NCI-H2196 treated with DMSO at 0.1 percent for 48 hours (cell line): ENCODE data around the gene SGSM2.
A peak's percentile ranks its signal among the peaks of the same experiment; 100 is the strongest.

Experiments used
- DNase-seq: peaks from one replicate; lab custom pipeline; 2025; ENCODE audit not compliant: unreplicated experiment; lab: John Stamatoyannopoulos, UW

Gene SGSM2

DNA sequence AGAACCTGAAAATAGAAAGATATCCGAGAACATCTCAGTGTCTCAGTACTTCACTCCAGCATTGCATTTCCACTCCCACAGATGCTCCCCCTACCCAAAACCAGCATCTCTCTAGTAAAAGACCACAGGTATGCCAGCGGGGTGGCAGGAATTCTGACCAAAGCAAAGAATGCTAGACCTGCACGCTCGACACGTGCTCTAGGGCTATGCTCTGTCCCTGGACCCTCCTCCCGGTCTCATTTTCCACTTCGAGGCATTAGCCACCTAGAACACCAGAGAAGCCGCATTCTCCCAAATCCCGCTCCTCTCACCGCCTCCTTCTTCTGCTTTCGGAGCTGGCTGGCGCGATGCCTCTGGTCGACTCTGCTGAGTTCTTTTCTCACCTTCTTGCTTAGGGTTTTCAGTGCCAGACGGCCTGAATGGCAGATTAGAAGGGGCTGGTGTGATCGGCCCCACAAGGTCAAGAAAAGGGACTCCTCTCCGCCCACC lies 1.5 kb upstream of the SGSM2 start:
- DNase-seq = no peak

GRCh38 chr17:2336215-2336851 lies 968 bp upstream of the SGSM2 start, which contains the start of gene TSR1:
TSR1 (minus strand) TSS chr17:2336457; CDS start chr17:2336427, 30 bp downstream.
- peak; percentile 52 for DNase-seq

- DNase-seq = no peak
Measured at GRCh38 chr17:2337544-2338314, 428 bp downstream of the SGSM2 start.

DNA sequence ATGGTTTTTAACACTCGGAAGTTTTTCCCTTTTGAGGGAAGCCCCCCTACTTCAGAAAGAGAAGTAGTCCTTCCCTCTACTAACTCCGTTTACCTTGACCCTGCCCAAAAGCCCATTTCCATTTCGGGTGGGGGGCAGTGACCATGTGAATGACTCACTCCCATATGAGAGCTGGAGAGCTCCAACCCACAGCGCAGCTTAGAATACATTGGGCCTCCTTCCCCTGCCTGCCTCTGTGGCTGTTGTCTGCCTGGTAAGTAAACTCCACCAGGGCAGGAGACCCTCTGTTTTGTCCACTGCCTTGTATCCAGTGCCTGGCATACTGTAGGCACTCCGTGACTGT lies 985 bp downstream of the SGSM2 start:
- DNase-seq = no peak

DNA sequence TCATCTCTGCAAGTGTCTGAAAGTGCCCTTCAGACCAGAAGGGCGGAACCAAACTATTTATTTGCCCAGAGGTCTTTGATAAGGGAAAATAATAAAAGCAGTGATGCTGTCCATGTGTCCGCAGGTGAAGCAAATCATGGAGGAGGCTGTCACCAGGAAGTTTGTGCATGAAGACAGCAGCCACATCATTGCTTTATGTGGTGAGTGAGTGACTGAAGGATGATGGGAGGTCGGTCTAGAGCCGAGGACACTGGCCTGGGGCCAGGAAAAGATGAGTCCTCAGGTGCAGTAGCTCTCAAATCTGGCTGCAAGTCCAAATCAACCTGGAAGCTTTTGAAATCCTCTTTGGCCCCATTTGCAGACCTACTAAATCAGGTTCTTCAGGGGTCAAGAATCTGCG lies 6.1 kb downstream of the SGSM2 start:
- DNase-seq = no peak

DNA sequence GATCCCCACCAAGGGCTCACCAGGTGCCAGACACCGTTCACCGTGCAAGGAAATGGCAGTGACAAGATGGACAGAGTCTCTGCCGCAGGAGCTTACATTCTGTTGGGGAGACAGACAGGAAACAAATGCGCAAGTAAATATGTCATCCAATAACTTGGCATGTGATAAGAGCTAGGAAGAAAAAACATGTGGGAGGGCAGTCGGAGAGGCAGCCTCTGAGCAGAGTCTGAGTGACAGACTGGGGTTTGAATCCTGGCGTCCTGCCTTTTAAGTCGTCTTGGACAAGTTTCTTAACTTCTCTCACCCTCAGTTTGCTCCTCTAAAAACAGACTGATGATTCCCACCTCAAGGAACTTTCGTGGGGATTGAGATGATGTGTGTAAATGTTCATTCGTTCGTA lies 7.2 kb downstream of the SGSM2 start:
- no peak for DNase-seq

- no peak for DNase-seq
Measured at GRCh38 chr17:2346475-2346874, 9.2 kb downstream of the SGSM2 start.

- DNase-seq = peak; percentile 64
Measured at GRCh38 chr17:2347805-2348685, 10.7 kb downstream of the SGSM2 start.

DNA sequence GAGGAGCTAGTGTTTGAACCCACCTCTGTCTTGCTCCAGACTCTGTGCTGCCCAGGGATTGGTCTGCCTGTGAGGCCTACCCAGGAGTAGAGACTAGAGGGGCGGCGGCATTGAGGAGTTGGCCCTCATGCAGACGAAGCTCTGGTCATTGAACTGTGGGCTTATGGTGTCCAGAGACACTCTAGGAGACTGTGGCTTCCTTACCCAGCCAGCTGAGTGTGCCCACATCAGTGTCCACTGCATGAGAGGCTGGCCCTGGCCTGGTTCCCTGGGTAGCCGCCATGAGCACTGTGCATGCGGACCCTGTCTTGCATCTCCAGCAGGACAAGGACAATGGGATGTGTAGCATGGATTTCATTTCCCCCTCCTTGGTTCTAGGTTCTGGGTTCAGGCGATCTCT lies 14.0 kb downstream of the SGSM2 start:
- no peak for DNase-seq

GRCh38 chr17:2354311-2354710 lies 17.0 kb downstream of the SGSM2 start:
- DNase-seq = no peak

- DNase-seq = no peak
Measured at GRCh38 chr17:2357237-2357636, 19.9 kb downstream of the SGSM2 start.

DNA sequence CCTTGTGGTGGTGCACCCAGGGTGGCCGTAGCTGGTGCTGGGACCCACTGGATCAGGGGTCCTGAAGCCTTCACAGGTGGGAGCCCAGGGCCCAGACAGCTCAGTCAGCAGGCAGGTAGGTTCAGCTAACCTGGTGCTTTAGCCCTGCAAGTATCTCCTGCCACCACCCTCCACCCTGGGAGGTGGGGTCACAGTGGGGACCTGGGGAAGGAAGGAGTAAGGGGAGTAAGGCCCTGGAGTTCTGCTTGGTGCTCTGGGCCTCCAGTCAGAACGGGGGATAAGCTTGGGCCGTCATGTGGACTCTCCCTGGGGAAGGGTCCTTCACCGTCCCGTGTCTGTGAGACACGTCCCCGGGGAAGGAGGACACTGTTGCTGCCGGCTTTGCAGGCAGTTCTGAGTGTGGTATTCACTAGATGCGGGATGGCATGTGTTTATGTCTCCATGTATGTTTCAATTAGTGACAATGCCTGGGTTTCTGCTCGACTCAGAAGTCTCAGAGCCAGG lies 20.7 kb downstream of the SGSM2 start:
- no peak for DNase-seq

- no peak for DNase-seq
Measured at GRCh38 chr17:2361010-2361760, 23.9 kb downstream of the SGSM2 start.

DNA sequence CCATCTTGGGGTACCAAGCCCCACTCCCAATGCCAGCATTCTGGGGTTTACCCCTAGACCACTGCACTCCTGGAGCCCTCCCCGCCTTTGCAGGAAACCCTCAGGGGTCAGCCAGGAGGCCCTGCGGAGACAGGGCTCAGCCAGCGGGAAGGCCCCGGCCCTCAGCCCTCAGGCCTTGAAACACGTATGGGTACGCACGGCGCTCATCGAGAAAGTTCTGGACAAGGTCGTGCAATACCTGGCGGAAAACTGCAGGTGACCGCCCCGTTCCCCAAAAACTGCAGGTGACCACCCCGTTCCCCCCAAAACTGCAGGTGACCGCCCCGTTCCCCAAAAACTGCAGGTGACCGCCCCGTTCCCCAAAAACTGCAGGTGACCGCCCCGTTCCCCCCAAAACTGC lies 24.7 kb downstream of the SGSM2 start:
- no peak for DNase-seq

DNA sequence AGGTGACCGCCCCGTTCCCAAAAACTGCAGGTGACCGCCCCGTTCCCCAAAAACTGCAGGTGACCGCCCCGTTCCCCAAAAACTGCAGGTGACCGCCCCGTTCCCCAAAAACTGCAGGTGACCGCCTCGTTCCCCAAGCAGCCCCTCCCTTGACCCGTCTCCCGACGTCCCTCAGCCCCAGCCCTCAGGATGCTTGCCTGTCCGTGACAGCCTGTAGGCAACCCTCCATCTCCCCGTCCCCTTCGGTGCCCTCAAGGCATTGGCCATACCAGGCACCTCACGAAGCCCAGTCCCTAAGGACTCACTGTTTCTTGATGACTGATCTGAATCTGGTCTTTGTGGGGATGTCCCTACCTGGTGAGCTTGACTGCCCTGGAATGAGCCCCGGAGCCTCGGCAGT lies 25.1 kb downstream of the SGSM2 start:
- DNase-seq = no peak

- DNase-seq = no peak
Measured at GRCh38 chr17:2362881-2363280, 25.6 kb downstream of the SGSM2 start.

- DNase-seq = no peak
Measured at GRCh38 chr17:2363318-2363717, 26.0 kb downstream of the SGSM2 start.

GRCh38 chr17:2363851-2364762 lies 26.8 kb downstream of the SGSM2 start:
- DNase-seq = no peak

DNA sequence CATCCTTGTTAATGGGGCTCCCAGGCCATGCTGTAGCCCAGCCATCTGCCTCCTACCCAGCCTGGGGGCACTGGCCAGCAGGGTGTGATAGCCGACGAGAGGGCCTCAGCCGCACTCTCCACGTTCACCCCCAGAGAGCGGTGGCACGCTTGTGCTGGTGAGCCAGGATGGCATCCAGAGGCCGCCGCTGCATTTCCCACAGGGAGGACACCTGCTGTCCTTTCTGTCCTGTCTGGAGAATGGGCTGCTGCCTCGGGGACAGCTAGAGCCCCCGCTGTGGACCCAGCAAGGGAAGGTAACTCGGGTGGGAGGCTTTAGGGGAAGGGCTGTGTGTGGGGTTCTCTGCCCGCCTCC lies 27.4 kb downstream of the SGSM2 start:
- no peak for DNase-seq

DNA sequence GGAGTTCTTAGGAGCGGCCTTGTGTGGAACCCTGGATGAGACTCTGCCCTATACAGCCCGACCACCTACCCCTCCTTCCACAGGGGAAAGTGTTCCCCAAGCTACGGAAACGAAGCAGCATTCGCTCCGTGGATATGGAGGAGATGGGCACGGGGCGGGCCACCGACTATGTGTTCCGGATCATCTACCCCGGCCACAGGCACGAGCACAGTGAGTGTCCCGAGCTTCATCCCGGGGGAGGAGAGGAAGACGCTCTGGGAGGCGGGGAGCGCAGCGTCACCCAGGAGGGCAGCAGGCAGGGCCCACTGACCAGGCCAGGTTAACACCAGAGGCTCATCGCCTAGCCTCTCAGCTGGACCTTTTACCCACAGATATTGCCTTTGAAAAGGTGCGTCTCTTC lies 27.8 kb downstream of the SGSM2 start:
- no peak for DNase-seq
